ENCODE data around the gene FZD2.
"Not testable (repeated sequence)": the region's sequence is repeated elsewhere in the genome, so short reads cannot be mapped to it uniquely, and the experiment has no call there.

FZD2 gene

DNA sequence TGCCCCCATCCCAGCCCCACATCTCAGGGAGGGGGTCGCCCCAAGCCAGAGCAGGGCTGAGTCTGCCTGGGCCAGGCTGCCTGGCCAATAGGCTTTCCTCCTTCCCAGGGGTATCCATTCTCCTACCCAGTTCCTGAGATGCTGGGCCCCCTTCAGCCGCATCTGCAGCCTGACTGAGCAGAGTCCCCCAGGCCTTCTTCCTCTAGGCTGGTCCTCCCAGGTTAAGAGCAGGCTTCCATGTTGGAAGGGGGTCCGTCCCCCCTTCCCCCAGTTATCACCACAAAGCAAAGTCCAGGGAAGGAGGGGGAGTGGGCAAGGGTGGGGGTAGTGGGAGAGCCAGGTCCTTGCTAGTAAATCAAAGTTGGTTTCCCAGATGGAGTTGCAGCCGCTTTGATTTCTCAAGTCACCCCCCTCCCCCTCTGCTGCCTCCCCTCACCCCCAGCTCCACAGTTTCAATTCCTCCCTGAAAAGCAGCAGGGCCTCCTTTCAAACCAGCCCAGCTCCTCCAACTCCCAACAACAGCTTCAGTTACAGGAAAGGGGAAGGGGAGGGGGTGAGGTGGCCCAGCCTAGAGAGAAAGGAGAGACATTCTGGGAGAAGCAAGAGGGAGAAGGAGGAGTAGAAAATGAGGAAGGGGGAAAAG, 9.5 kb upstream of the FZD2 start:
- no peak for FAIRE-seq

DNA sequence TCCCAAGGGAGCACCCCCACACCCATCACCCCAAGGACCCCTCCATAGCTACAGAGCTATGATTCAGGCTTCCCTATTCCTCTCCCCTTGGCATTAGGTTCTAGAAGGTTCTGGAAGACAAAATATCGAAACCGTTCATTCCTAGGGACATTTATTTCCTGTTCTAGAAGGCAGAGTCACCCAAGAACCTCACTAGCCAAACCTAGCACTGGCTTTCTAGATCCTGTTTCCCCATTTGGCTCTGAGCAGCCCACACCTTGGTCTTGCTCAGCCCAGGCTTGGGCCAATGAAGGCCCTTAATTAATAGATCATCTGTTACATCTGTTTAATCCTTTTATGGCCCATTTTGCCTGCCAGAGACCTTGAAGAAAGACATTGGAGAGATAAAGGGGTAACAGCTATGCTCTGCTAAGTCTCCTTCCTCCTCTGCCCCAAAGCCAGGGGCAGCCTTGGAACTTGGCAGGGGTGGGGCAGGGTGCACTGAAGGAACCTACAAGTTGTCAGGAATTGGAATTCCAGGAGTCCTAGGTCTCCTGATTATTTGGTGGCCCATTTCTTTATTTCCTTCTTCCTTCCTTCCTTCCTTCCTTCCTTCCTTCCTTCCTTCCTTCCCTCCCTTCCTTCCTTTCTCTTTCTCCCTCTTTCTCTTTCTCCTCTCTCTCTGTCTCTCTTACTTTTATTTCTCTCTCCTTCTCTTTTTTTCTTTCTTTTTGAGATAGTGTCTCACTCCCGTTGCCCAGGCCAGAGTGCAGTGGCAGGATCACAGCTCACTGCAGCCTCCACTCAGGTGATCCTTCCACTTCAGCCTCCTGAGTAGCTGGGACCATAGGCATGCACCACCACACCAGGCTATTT, 8.7 kb upstream of the FZD2 start:
- no peak for FAIRE-seq

DNA sequence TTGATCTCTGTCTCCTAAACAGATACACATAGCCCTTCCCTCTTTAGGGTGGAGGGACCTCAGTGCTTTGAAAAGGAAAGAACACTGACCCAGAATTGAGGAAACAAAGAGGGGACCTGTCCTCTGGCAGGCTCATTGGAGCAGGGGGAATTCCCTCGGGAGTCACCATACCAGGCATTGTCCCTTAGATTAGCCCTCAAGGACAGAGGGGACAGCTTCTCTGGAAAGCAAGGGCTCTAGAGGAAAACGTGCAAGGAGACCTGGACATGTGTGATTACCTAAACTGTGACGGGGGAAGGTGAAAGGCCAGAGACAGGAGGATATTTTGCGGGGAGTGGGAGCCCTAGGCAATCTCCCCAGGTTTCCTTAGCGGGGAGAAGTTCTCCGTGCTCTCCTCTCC, 7.6 kb upstream of the FZD2 start:
- FAIRE-seq = no peak

DNA sequence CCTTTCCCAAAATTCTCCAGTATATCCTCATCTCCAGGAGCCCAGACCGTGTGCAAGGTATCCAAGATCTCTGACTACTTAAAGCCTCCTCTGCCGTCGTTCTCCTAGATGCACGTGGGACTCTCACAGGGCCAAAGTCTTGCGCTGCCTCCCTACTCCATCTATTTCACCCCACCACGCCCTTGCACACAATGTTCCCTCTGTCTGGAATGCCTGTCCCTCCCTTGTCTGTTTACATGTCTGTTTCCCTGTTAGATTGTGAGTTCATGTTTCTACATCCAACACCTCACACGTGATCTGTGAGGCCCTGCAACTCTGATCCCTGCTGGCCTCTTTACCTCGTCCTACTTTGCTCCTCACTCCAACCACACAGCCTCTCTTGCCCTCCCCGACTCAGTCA, 4.9 kb upstream of the FZD2 start:
- FAIRE-seq = no peak

DNA sequence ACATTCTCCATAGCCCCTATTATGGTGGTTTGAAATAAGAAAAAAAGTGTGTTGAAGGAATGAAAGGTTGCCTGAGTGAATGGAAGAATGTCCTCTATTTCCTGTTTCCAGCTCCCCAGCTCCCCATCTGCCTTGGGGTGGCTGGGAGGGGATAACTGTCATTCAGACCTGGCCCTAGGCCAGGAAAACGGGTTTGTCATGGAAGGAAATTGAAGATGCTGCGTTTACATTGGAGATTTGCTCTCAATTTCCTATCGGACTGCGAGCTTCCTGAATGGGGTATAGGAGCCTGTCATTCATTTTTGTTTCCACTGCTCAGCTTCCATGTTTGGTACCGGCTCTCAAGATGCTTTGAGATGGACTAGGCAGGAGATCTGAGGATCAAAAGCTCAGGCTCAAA, 2.2 kb upstream of the FZD2 start:
- no peak for FAIRE-seq

DNA sequence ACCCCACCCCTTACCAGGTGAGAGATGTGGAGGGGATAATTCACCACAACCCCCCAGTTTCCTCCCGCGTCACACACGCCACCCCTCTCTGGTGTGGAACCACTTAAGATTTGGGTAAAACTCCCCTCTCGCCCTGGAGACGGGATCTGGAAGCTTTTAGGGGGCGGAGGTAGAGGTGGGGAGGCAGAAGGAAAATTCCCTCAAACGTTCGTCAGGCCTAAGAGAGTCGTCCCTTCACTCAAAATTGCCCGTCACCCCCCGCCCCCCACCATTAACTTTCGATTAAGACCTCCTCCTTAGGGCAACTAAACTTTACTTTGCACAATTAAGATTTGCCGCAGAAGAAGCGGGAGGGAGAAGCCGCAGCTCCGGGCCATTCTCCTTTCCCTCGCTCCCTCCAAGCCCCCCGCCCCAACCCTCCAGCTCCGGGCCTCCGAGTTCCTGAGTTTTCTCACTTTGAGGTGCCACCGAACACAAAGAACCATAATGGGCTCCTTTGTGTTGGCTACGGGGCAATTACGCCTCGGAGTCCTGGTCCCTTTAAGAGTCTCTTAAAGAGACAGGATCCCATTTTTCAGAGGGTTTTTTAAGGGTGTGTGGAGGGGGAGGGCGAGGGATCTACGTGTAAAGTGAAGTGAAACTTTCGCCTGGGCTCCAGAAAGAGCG, 985 bp upstream of the FZD2 start:
- no peak for FAIRE-seq

DNA sequence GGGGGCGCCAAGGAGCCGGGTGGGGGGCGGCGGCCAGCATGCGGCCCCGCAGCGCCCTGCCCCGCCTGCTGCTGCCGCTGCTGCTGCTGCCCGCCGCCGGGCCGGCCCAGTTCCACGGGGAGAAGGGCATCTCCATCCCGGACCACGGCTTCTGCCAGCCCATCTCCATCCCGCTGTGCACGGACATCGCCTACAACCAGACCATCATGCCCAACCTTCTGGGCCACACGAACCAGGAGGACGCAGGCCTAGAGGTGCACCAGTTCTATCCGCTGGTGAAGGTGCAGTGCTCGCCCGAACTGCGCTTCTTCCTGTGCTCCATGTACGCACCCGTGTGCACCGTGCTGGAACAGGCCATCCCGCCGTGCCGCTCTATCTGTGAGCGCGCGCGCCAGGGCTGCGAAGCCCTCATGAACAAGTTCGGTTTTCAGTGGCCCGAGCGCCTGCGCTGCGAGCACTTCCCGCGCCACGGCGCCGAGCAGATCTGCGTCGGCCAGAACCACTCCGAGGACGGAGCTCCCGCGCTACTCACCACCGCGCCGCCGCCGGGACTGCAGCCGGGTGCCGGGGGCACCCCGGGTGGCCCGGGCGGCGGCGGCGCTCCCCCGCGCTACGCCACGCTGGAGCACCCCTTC, 484 bp downstream of the FZD2 start:
- FAIRE-seq = no peak

DNA sequence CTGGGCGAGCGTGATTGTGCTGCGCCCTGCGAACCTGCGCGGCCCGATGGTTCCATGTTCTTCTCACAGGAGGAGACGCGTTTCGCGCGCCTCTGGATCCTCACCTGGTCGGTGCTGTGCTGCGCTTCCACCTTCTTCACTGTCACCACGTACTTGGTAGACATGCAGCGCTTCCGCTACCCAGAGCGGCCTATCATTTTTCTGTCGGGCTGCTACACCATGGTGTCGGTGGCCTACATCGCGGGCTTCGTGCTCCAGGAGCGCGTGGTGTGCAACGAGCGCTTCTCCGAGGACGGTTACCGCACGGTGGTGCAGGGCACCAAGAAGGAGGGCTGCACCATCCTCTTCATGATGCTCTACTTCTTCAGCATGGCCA, 1.0 kb downstream of the FZD2 start:
- FAIRE-seq = no peak

DNA sequence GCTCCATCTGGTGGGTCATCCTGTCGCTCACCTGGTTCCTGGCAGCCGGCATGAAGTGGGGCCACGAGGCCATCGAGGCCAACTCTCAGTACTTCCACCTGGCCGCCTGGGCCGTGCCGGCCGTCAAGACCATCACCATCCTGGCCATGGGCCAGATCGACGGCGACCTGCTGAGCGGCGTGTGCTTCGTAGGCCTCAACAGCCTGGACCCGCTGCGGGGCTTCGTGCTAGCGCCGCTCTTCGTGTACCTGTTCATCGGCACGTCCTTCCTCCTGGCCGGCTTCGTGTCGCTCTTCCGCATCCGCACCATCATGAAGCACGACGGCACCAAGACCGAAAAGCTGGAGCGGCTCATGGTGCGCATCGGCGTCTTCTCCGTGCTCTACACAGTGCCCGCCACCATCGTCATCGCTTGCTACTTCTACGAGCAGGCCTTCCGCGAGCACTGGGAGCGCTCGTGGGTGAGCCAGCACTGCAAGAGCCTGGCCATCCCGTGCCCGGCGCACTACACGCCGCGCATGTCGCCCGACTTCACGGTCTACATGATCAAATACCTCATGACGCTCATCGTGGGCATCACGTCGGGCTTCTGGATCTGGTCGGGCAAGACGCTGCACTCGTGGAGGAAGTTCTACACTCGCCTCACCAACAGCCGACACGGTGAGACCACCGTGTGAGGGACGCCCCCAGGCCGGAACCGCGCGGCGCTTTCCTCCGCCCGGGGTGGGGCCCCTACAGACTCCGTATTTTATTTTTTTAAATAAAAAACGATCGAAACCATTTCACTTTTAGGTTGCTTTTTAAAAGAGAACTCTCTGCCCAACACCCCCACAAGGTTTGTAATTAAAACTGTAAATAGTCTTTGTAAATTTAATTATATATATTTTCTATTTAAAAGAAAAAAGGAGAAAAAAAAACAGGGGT, 1.7 kb downstream of the FZD2 start:
- no peak for FAIRE-seq

DNA sequence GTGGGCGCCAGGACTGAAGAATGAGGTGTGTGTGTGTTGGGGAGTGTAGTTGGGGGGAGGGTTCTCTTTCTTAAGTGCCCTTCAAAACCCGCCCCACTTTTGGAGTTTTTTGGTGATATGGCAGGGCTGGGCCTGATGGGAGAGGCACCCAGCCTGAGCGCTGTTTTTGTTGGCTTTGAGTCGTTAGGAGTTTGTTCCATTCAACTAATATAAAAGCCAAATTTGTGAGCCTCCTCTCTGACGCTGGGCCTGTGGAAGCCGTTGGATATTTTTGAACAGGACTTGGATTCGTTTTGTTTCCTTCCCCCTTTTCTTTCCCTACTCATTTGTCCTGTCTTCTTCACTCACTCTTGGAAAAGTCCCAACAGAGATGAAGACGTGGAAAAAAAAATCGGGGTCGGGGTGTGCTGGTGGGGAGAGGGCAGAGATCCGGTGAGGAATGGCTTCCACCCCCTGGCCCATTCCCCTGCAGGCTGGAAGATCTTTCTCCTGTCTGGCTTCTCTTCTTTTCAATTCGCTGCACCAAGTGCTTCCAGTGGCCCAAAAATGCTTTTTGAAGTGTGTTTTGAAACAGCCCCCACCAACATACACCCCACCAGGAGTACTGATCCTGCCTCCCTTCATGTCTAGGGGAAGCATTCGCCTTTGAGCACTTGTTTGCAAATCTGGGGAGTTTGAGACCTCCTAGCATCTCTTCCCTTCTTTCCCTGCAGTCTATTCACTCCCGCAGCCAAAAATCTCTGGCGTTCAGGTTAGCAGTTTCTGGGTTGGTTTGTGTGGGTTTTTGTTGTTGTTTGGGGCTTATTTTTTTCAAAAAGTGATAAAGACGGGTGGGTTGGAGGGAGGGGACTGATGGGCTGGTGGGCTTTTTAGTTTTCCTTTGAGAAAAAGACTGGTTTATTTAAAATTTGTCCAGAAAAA, 2.6 kb downstream of the FZD2 start:
- no peak for FAIRE-seq

DNA sequence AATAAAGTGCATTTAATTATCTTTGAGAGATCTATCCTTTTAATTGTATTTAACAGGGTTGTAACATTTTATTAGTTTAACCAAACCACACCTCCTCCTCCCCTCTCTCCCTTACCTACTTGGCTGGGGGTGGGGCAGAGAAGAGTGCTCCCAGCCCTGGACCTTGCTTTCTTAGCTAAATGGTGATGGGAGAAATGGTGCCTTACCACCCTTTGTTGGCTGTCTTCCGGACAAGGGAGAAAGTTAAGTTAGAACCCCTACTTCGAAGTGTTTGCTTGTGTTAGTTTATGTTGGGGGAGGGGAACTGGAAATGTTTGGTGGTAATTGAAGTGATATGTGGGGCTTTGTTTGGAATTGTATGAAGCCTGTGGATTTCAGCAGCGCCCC, 3.9 kb downstream of the FZD2 start:
- FAIRE-seq = no peak

DNA sequence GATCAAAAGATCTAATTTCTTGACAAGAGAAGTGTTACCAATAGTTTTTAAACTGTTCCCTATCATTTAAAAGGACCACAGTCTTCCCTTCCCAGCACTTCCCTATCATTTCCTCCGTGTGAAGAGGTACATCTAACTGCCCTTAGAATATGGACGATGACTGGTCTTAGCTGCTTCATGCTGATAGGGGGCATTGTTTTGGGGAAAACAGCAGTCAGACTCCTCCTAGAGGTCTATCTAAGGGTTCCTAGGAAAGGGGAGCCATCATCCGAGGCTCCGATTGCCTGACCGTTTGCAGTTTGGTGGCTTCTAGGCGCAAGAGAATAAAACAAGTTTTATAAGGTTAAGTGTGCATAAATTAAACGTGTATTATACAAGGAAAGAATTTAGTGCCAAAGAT, 7.1 kb downstream of the FZD2 start:
- FAIRE-seq = no peak

DNA sequence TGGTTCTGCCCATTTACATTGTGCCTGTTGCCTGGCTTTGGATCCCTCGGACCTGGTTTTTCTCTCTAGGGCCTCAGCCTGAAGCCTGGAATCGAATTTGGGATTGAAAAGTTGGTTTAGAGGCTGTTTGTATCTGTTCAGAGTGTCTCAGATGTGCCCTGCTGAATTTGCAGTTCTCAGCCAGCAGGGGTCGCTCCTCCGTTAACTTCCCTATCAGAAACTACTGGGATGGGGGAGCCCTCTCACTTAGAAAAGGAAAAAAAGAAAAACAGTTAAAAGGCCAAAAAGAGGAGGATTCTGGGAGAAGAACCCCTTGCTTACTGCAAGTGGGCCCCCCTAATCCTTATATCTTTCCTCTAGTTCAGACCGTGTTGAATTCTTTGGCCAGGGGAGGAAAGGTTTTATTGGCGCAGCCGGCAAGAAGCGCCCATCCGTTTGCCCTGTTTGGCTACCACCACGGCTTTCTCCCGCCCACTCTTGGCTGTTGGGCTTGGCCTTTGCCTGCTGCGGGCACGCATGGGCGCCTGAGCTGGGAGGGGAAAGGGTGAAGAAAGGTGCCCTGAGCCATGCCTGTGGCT, 8.7 kb downstream of the FZD2 start:
- FAIRE-seq = no peak

DNA sequence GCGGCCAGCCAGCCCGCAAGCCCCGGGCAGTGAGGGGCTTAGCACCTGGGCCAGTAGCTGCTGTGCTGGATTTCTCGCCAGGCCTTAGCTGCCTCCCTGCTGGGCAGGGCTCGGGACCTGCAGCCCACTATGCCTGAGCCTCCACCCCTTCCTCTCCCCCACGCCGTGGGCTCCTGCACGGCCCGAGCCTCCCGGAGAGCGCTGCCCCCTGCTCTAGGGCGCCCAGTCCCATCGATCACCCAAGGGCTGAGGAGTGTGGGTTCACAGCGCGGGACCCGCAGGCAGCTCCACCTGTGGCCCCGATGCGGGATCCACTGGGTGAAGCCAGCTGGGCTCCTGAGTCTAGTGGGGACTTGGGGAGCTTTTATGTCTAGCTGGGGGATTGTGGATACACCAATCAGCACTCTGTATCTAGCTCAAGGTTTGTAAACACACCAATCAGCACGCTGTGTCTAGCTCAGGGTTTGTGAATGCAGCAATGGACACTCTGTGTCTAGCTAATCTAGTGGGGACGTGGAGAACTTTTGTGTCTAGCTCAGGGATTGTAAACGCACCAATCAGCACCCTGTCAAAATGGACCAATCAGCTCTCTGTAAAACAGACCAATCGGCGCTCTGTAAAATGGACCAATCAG, 11.1 kb downstream of the FZD2 start:
- not testable (repeated sequence) for FAIRE-seq

DNA sequence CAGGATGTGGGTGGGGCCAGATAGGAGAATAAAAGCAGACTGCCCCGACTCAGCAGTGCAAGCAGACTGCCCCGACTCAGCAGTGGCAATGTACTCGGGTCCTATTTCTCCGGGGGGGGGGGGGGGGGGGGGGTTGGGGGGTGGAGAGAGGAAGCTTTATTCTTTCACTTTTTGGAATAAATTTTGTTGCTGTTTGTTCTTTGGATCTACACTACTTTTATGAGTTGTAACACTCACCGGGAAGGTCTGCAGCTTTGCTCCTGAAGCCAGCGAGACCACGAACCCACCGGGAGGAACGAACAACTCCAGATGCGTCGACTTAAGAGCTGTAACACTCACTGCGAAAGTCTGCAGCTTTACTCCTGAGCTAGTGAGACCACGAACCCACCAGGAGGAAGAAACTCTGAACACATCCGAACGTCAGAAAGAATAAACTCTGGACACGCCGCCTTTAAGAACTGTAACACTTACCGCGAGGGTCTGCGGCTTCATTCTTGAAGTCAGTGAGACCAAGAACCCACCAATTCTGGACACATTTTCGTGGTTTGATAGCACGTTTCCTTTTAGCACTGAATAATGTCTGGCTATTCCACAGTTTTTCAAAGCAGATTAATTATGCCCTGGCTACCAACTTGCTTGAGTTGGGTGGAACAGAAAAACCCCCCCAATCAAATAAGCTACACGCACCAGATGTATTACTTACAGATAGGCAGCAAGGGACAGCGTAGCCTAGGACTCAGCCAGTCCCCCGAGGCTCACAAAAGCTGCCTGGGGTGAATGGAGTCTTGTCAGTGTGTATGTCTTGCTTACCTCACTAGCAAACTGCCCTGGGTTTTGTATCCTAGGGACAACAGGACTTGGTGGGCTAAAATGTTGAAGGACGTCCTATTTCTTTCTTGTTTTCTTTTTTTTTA, 11.9 kb downstream of the FZD2 start:
- FAIRE-seq = no peak

DNA sequence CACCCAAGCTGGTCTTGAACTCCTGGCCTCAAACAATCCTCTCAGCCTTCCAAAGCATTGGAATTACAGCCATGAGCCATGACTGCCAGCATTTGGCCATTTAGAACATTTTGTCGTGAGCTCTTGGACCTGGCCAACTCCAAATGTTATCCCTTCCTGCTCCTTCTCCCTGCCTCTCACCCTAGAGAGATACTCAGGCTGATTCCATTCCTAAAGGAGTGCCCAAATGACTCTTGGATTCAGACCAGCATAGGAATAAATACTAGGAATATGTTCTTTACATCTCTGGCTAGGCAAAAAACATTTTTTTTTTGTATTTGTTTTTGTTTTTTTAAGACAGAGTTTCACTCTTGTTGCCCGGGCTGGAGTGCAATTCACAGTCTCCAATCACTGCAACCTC, 15.5 kb downstream of the FZD2 start:
- no peak for FAIRE-seq

DNA sequence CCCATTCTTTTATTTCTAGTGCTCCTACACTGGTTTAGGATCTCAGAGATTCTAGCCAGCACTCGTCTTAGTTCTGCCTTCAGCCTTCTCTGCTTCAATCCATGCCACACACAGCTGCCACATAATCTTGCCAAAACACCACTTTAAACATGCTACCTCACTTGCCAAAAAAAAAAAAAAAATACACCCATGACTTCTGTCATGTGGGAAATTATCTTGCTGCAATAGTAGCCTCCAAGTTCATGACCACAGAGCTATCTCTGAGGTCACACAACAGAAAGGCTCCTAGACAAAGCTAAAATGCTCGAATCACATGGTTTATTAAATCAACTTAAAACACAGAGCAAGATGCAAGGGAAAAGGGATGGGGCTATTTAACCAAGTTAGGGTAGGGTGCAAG, 18.1 kb downstream of the FZD2 start:
- no peak for FAIRE-seq

DNA sequence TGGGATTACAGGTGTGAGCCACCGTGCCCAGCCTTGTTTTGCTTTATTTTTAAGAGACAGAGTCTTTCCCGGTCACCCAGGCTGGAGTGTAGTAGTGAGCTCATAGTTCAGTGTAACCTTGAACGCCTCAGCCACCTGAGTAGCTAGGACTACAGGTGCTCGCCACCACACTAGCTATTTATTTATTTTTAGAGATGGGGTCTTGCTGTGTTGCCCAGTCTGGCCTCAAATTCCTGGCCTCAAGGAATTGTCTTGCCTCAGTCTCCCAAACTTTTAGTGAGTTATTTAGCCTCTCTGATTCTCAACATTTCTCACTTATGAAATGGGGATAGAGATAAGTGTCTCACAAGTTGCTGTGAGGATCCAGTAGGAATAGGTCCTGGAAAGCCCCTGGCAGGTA, 21.7 kb downstream of the FZD2 start:
- no peak for FAIRE-seq

DNA sequence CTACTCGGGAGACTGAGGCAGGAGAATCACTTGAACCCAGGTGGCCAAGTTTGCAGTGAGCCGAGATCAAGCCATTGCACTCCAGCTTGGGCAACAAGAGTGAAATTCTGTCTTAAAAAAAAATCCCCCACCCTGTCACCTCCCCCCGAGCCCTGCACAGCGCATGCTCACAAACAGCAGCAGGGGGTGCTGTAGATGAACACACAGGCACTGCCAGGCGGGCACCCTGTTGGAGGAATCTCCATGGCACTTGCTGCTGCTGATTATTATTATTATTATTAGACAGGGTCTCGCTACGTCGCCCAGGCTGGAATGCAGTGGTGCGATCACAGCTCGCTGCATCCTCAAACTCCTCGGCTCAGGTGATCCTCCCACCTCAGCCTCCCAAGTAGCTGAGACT, 24.6 kb downstream of the FZD2 start:
- FAIRE-seq = no peak
